Breast epithelium (tissue), 3 donors: ENCODE data around the gene ANKS4B.

Experiments
- CTCF ChIP-seq, 3 donors: fragments of 450-650 bp; IDR thresholded peaks; one replicate each; pipeline ENCODE4 v1.5.1; 2016 to 2017; ENCODE audit warnings: antibody characterized with exemption in 3 of 3, mild to moderate bottlenecking in 3 of 3, moderate library complexity in 3 of 3
- POLR2A ChIP-seq: fragments of 450-650 bp; IDR thresholded peaks from one replicate; pipeline ENCODE4 v1.6.1; 2016; ENCODE audit warnings: antibody characterized with exemption, mild to moderate bottlenecking, moderate library complexity
- POLR2AphosphoS5 ChIP-seq, 3 donors: sonication (generic); formaldehyde crosslinking; IDR thresholded peaks; one replicate each; pipeline ENCODE4 v1.6.1; 2017; ENCODE audit warnings: antibody characterized with exemption in 3 of 3

DNA sequence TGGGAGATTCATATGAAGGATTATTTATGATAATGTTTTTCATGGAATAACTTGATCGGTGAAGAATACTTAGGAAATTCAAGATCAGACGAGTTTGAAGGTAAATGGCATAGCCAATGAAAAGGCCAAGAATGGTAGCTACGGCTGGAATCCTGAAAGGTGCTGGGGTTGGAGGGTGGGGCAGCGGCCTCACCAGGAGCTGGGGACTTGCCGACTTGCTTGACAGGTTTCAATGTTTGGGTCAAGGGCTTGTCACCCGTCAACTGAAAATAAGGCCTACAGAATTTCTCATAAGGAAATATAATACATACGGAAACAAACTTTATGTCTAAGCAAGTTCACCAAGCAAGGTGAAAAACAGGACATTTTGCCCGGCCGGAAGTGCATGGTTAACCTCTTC is 34.7 kb downstream of the ANKS4B start:
- TF ChIP-seq CTCF (IDR thresholded peaks at IDR 0.05), result no peak
- no peak for TF ChIP-seq POLR2A
- TF ChIP-seq POLR2AphosphoS5 (IDR thresholded peaks at IDR 0.05), result no peak
